CD4-positive, alpha-beta T cell treated with Interleukin-12 subunit alpha and Interleukin-12 subunit beta, for 1 hour (primary cell): ENCODE data around the gene CXXC5.

Experiments used
- DNase-seq: peaks from one replicate; pipeline ENCODE4 v3.0.0-alpha.2; 2020

The CXXC5 gene

GRCh38 chr5:139638736-139639618 lies 9.2 kb upstream of the CXXC5 start:
- DNase-seq, result no peak

GRCh38 chr5:139639619-139640380 lies 8.3 kb upstream of the CXXC5 start:
- no peak for DNase-seq

- DNase-seq, result no peak
Observed at GRCh38 chr5:139640421-139641115, 7.6 kb upstream of the CXXC5 start.

GRCh38 chr5:139641116-139642080 lies 6.8 kb upstream of the CXXC5 start:
- DNase-seq, result no peak

GRCh38 chr5:139642213-139642612 lies 5.9 kb upstream of the CXXC5 start:
- no peak for DNase-seq

- DNase-seq, result no peak
Observed at GRCh38 chr5:139642891-139643871, 5.0 kb upstream of the CXXC5 start.

GRCh38 chr5:139644001-139644456 lies 4.1 kb upstream of the CXXC5 start:
- no peak for DNase-seq

- DNase-seq, result no peak
Observed at GRCh38 chr5:139644646-139645429, 3.3 kb upstream of the CXXC5 start.

- DNase-seq, result no peak
Observed at GRCh38 chr5:139645430-139645871, 2.7 kb upstream of the CXXC5 start.

DNA sequence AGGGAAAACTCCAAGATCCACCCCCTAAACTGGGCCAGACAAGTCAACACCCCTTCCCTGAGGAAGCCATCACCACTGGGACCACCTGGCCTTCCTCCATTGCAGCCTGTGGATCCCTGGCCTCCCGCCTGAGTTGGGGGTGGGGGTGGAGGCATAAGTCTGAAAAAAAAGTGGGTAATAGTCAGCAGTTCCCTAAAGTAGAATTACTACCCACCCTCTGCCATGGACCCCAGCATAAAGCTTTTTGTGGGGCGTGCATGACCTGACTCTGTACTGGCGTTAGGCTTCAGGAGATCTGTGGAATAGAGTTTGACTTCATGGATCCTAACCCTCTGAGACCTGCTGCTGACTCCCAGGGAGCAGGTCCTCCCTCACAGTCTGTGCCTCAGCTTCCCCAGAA lies 2.0 kb upstream of the CXXC5 start:
- no peak for DNase-seq

DNA sequence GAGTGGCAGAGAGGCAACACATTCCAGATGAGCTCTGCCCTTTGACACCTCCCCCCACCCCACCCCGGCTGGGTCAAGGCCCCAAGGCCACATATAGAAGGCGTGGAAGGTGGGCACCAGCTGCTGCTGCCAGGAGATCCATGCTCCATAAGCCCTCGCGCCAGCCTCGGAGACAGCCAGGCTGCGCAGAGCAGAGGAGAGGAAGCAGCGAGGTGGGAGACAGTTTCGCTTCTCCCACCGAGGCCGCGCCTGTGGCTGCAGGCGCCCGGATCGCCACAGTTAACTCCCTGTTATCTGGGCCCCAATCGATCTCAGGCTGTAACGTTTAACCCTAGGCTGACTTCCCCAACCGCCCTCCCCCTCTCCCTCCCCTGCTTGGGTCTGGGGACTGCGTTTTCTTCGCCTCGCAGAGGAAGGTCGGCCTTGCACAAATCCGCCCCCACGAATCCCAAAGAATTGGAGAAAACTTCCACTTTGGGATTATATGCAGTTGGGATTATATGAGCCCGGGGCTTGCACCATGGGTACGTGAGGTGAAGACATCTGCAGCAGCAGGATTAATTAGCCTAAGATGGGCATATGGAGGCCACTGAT lies 1.1 kb upstream of the CXXC5 start:
- no peak for DNase-seq

- no peak for DNase-seq
Observed at GRCh38 chr5:139647506-139648204, 494 bp upstream of the CXXC5 start.

GRCh38 chr5:139649082-139649991 lies 1.2 kb downstream of the CXXC5 start:
- DNase-seq, result no peak

DNA sequence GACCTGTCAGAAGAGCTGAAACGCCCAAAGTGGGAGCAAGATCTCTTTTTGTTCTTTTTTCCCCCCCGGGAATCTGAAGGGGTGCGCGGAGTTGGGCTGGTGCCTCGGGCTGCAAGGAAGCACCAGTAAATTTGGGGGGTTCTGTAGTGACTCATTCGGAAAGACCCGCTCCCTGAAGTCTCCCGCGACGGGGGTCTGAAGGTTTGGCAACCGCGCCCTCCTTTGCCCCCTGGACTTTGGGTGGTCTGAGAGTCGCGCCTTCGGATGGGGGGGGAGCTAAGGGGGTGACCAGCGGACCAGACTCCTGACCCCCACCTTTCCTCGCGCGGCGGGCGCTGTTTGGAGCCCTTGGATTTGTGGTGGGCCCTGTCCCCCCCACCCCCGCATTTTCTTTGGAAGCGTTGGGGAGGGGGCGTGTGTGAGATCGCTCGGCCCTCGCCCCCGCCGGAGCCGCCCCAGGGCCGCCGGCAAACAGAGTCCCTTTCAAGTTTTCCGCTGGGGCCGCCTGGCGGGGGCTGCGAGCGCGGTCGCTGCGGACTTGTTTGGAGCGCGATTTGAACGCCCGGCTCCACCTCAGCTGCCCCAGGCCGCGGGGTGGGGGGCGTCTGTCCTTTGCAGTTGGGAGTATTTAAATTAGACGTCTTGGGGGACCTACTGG lies 2.0 kb downstream of the CXXC5 start:
- no peak for DNase-seq

DNA sequence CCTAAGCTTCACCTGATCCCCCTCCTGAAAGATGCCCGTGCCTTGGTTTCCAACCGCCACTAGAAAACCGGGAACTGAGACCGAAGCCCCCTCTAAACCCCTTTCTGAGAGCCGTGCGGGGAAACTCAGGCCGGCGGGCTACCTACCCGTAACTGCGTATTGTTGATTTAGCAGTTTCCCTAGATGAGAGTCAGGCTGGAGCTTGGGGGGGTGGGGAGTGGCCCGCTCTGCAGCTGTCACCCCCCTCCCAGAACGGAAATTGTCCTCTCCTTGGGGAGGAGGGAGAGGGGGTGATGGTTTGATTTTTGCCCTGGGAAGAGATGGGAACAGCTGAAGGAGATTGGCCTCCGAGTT lies 2.5 kb downstream of the CXXC5 start:
- no peak for DNase-seq

DNA sequence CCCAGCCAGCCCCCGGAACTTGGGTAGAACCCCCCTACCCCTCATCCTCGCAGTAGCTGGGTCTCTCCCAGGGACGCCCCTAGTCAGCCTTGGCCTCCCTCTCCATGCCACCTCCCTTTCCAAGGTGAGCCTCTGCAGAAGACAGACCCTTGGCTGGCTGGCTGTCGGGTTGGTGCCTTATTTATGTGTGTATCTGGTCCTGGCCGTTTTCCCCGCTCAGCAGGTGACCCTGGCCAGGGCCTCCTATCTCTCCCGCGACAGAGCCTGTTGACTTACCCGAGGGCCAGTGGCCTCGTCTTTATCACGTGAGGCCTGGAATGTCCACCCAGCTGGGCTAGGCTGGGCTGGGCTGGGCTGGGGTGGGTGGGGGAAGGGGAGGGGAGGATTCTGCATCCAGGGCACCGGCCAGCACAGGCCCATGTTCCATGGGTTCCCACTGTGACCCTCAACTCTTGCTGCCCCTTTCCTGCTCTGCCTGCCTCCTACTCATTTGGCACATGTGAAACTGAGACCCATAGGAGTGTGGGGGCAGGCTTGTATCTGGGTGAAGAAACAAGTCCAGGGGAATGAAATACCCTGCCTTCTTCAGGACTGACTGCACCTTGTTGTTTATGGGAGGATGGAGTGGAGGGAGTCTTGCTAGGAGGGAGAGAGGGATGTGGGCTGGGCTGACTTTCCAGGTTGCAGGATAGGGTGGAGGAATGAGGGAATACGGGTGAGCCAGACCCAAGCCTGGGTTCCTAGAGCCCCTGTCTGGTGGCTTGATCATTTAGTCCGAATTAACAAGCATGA lies 3.1 kb downstream of the CXXC5 start:
- DNase-seq, result no peak
